ENCODE measurements around the gene BRI3. TPM values are rescaled to one million over a fixed set of nuclear protein-coding genes. Genes with fewer than 3 reads are reported as not detected.

The BRI3 gene
- total and polyA plus RNA-seq, 10 of the 15 experiments (the other 5 are each of a cell fraction or from before 2014, with no cell fraction given) = 4.5 to 56.3 (median 21.5) TPM

- H3K4me1 ChIP-seq (ENCODE audit: control insufficient read depth, insufficient read depth, low read length) = no peaks in the 10 kb centered on the region
- H2AFZ ChIP-seq (ENCODE audit: control insufficient read depth, low read depth, low read length) = no peak overlapping the region
- no peak overlapping the region for H3K9ac ChIP-seq (ENCODE audit: control insufficient read depth, insufficient read depth, low read length)
- no peaks in the 10 kb centered on the region for H3K27me3 ChIP-seq (replicated peaks in 1 of 2; ENCODE audit: control insufficient read depth in 2 of 2, insufficient read depth in 2 of 2, low read length in 1 of 2)
- RAD21 ChIA-PET (ENCODE audit: unreplicated experiment) = interaction anchor here (1.5 kb wide), 1 partner anchor 108 kb away, joined by 10 read pairs; the partner anchor contains the start of gene BAIAP2L1
- H3K27ac ChIP-seq (ENCODE audit: control insufficient read depth, insufficient read depth) = no peak overlapping the region
- FAIRE-seq (no peak), ATAC-seq (no peak), DNase-seq (ENCODE audit: low read depth, low spot score) (no peak)
- WGBS (ENCODE audit: insufficient coverage, insufficient replicate concordance, low lambda C conversion rate, missing lambda C conversion rate) = 93% methylated on average over 17 of the region's 17 CpGs
- no peak overlapping the region for H3K4me3 ChIP-seq
- CTCF ChIA-PET = interaction anchor here (1.5 kb wide), 1 partner anchor 108 kb away, joined by 11 read pairs; the partner anchor contains the start of gene BAIAP2L1
- SMC1A ChIA-PET (ENCODE audit: uncharacterized antibody, unreplicated experiment) = interaction anchor here (1.0 to 1.1 kb wide), 2 partner anchors 108 to 110 kb away, joined by 3 read pairs; partner anchors contain the start of gene BAIAP2L1
- intact Hi-C loops (cut with micrococcal nuclease; ENCODE audit: unreplicated experiment) (no loop called here), in situ Hi-C loops (cut with MboI) (no loop called here)
- no peaks in the 10 kb centered on the region for H3K9me3 ChIP-seq (replicated peaks; ENCODE audit: control insufficient read depth, insufficient read depth, low read length)
- BruUV-seq (replicated peaks) = no TSS peak
- H3K4me2 ChIP-seq (ENCODE audit: control insufficient read depth, insufficient read depth) = no peak overlapping the region
- TF ChIP-seq PML (IDR thresholded peaks at IDR 0.05; ENCODE audit: low read length) = 0 out of 2 replicates have a peak, but pooled peaks have one; percentile 29
- TF ChIP-seq GABPA (IDR thresholded peaks at IDR 0.05; ENCODE audit: low read depth) = no peak
- no peak for TF ChIP-seq BCL11A (IDR thresholded peaks at IDR 0.05; ENCODE audit: low read depth, low read length)
- TF ChIP-seq RELA (IDR thresholded peaks at IDR 0.05; ENCODE audit: borderline replicate concordance, partially characterized antibody) = no peak
- TF ChIP-seq RUNX3 (IDR thresholded peaks at IDR 0.05; ENCODE audit: low read length) = no peak
- H3K36me3 ChIP-seq (ENCODE audit: control insufficient read depth in 2 of 2, insufficient read depth in 2 of 2, low read length in 1 of 2) = peaks cover 5 to 13% of the 10 kb centered on the region in 2 experiments
- POLR2A ChIA-PET = interaction anchor here (0.6 kb wide), 1 partner anchor 27 kb away, joined by 4 read pairs; no protein-coding TSS in a partner anchor
- no peaks in the 10 kb centered on the region for H4K20me1 ChIP-seq (ENCODE audit: control insufficient read depth, insufficient read depth)
- H3K79me2 ChIP-seq (ENCODE audit: control insufficient read depth, insufficient read depth, low read length) = no peaks in the 10 kb centered on the region; the same call in 1 of the 2 replicates
Observed at GRCh38 chr7:98293265-98293664, 11.8 kb downstream of the BRI3 start.

GRCh38 chr7:98293746-98294145, 12.3 kb downstream of the BRI3 start:
- H4K20me1 ChIP-seq (ENCODE audit: control insufficient read depth, insufficient read depth) = no peaks in the 10 kb centered on the region
- H3K27ac ChIP-seq (ENCODE audit: control insufficient read depth, insufficient read depth) = no peak overlapping the region
- no peaks in the 10 kb centered on the region for H3K9me3 ChIP-seq (replicated peaks; ENCODE audit: control insufficient read depth, insufficient read depth, low read length)
- DNase-seq (ENCODE audit: low read depth, low spot score) (no peak), FAIRE-seq (no peak), ATAC-seq (no peak)
- in situ Hi-C loops (cut with MboI) (no loop called here), intact Hi-C loops (cut with micrococcal nuclease; ENCODE audit: unreplicated experiment) (no loop called here)
- ChIA-PET POLR2A (no interaction called here), CTCF (interaction anchor here (1.5 to 2.6 kb wide), 2 partner anchors 108 kb away, joined by 11 to 28 read pairs; partner anchors contain the start of gene BAIAP2L1), RAD21 (ENCODE audit: unreplicated experiment) (interaction anchor here (1.2 to 1.5 kb wide), 2 partner anchors 108 kb away, joined by 10 to 12 read pairs; partner anchors contain the start of gene BAIAP2L1), SMC1A (ENCODE audit: uncharacterized antibody, unreplicated experiment) (interaction anchor here (1.0 kb wide), 1 partner anchor 109 kb away, joined by 3 read pairs; no protein-coding TSS in a partner anchor)
- no peak overlapping the region for H2AFZ ChIP-seq (ENCODE audit: control insufficient read depth, low read depth, low read length)
- no peak overlapping the region for H3K9ac ChIP-seq (ENCODE audit: control insufficient read depth, insufficient read depth, low read length)
- WGBS (ENCODE audit: insufficient coverage, insufficient replicate concordance, low lambda C conversion rate, missing lambda C conversion rate) = 96% methylated on average over 13 of the region's 13 CpGs
- H3K4me3 ChIP-seq = no peak overlapping the region
- H3K4me1 ChIP-seq (ENCODE audit: control insufficient read depth, insufficient read depth, low read length) = no peaks in the 10 kb centered on the region
- H3K79me2 ChIP-seq (ENCODE audit: control insufficient read depth, insufficient read depth, low read length) = no peaks in the 10 kb centered on the region; the same call in 1 of the 2 replicates
- no peaks in the 10 kb centered on the region for H3K27me3 ChIP-seq (replicated peaks in 1 of 2; ENCODE audit: control insufficient read depth in 2 of 2, insufficient read depth in 2 of 2, low read length in 1 of 2)
- TF ChIP-seq POLR2A (IDR thresholded peaks at IDR 0.05; ENCODE audit: low read depth, low read length) = 0 out of 2 replicates have a peak, but pooled peaks have one; percentile 35
- TF ChIP-seq FOXM1 (IDR thresholded peaks at IDR 0.05; ENCODE audit: low read depth, low read length) = no peak
- H3K36me3 ChIP-seq (ENCODE audit: control insufficient read depth in 2 of 2, insufficient read depth in 2 of 2, low read length in 1 of 2) = peaks cover 5 to 13% of the 10 kb centered on the region in 2 experiments
- no TSS peak for BruUV-seq (replicated peaks)
- H3K4me2 ChIP-seq (ENCODE audit: control insufficient read depth, insufficient read depth) = no peak overlapping the region

Data from GM12878 (cell line).